Measurements from ENCODE around the gene MAPK13. TPM values are rescaled to one million over a fixed set of nuclear protein-coding genes. Genes with fewer than 3 reads are reported as not detected.

Gene MAPK13
- total RNA-seq = 12.5 and 21.9 TPM in 2 replicates

DNA sequence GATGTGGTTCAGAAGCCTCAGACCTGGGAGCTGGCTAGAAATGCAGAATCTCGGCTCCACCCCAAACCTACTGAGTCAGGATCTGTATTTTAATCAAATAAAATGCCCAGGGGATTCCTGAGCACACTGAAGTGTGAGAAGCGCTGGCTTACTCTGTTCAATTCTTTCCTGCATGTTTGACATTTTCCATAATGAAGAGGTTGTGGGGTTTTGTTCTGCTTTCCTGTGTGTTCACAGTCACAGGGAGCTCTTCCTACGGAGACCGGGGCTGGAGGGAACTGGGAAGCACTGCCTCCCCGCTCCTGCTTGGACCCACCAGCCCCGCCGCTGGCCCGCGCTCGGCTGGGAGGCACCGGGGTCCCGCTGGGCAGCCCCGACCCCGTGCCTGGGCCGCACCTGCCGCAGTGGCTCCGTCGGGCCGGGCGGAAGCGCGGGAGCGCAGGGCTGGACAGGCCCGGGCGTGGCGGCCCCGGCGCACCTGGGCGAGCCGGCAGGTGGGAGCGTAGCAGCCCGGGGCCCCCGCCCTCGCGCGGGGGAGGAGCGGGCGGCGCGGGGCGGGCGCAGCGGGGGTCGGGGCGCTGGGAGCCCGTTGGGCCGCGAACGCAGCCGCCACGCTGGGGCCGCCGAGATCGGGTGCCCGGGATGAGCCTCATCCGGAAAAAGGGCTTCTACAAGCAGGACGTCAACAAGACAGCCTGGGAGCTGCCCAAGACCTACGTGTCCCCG is at the start of gene MAPK13:
Gene MAPK13 (plus strand): TSS at position 573 of the 726 bp plus-strand sequence. CDS start 70 bp downstream, at position 643.

Other genes with a start within 250 kb of the MAPK13 start
- 51.4 and 84.8 TPM in 2 replicates for gene SRPK1, start 209.4 kb upstream of the MAPK13 start, total RNA-seq
- gene SLC26A8, start 105.9 kb upstream of the MAPK13 start, total RNA-seq = not detected in 2 replicates
- gene MAPK14, start 102.7 kb upstream of the MAPK13 start, total RNA-seq = 57.1 and 93.5 TPM in 2 replicates
- gene BRPF3, start 66.2 kb downstream of the MAPK13 start, total RNA-seq = 22.5 and 37.6 TPM in 2 replicates
- 0.14 TPM in 1 of 2 replicates, not detected in the other for gene PNPLA1, start 139.5 kb downstream of the MAPK13 start, total RNA-seq
- not detected in 2 replicates for gene BNIP5, start 206.4 kb downstream of the MAPK13 start, total RNA-seq

Data from placental pericyte (primary cell).